HL-60/S4 treated with phorbol 12-myristate 13-acetate at 8.2 ng/mL for 4 days and 3 days (cell line): Measurements from ENCODE around the gene NAPSA.

Source experiments
- in situ Hi-C: fragments of 300-500 bp; cut with MboI; formaldehyde crosslinking; loops from 2 replicates; pipeline ENCODE4 v1.15.0; 2022; ENCODE audit warnings: low sequenced_read_pairs

NAPSA gene

DNA sequence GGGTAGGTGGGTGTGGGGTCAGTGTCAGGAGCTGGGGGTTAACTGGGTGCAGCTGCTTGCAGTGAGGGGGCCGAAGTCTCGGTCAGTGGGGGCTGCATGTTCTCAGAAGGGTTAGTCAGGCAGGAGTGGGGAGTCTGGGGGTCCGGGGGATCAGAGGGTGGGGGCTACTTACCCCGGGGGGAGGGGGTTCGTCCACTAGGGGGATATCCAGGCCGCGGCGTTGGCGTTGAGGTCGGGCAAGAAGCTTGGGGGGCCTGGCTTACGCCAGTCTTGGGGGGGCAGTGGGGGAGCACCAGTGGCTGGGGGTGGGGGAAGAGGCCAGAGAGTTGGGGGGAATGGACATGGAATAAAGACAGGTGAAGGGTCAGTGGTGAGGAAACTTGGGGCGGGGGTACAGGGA is 45.4 kb downstream of the NAPSA start:
- in situ Hi-C loops, result no loop called here

GRCh38 chr19:50319156-50319555 is 46.3 kb downstream of the NAPSA start:
- in situ Hi-C loops, result no loop called here

GRCh38 chr19:50318438-50318837 is 47.0 kb downstream of the NAPSA start:
- in situ Hi-C loops, result no loop called here

GRCh38 chr19:50317115-50317514 is 48.3 kb downstream of the NAPSA start:
- in situ Hi-C loops, result no loop called here

DNA sequence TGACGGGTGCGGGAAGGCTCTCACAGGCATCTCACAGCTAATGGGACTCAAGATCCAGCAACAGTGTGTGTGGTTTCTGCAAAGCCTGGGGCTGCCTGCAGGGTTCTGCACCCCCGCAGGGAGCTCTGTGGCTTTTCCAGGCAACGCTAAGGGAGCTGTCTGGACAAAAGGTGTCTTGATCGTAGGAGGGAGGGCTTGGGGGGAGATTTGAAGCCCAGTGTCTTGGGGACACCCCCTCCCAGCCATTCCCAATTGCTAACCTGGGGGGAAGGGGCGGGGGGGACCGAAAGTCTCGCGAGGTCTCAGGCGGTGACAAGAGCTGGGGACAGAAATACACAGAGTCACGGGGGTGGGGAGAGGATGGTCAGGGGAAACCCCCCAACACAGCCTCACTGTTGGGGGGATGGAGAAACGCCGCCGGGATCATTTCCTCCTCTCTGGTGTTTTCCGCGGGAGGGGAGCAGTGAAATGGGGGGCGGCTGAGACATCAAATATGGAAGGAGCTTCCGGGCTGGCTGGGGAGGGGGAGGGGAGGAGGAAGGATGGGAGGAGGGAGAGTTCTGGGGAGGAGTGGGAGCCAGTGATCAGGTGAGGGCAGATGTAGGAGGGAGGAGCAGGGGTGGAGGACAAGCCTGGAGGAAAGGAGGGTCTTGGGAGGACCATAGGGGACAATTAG is 49.5 kb downstream of the NAPSA start:
- in situ Hi-C loops, result no loop called here

- in situ Hi-C loops, result no loop called here
These were observed 50.4 kb downstream of the NAPSA start for GRCh38 chr19:50314724-50315708.

- in situ Hi-C loops, result no loop called here
These were observed 51.5 kb downstream of the NAPSA start for GRCh38 chr19:50313812-50314536.

- in situ Hi-C loops, result no loop called here
These were observed 52.2 kb downstream of the NAPSA start for GRCh38 chr19:50312967-50313811.

GRCh38 chr19:50311723-50312635 is 53.5 kb downstream of the NAPSA start:
- in situ Hi-C loops, result no loop called here

DNA sequence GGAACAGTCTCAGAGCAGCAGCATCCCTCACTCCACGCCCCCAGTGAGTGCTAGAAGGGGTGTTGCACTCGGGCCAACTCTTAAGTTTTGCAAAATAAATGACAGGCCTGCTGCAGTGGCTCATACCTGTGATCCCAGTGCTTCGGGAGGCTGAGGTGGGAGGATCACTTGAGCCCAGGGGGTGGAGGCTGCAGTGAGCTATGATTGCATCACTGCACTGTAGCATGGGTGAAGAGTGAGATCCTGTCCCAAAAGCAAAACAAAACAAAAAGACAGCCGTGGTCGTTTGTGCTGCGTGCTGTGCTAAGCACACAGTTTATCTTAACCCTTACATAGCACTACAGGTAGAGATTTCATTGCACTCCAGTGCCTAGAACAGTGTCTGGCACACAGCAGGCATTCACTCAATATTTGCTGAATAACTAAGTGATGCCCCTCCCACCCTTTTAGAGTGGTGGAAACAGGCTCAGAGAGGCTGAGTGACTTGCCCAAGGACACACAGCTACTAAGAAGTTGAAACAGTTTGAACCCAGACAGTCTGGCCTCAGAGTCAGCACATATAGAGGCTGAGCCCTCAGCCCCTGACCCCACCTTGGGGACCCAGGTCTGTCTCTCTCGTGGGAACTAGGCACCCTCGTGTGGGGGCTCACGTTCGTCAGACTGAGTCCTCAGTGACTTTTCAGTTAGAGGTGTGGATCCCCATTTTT is 54.5 kb downstream of the NAPSA start:
- in situ Hi-C loops, result no loop called here

DNA sequence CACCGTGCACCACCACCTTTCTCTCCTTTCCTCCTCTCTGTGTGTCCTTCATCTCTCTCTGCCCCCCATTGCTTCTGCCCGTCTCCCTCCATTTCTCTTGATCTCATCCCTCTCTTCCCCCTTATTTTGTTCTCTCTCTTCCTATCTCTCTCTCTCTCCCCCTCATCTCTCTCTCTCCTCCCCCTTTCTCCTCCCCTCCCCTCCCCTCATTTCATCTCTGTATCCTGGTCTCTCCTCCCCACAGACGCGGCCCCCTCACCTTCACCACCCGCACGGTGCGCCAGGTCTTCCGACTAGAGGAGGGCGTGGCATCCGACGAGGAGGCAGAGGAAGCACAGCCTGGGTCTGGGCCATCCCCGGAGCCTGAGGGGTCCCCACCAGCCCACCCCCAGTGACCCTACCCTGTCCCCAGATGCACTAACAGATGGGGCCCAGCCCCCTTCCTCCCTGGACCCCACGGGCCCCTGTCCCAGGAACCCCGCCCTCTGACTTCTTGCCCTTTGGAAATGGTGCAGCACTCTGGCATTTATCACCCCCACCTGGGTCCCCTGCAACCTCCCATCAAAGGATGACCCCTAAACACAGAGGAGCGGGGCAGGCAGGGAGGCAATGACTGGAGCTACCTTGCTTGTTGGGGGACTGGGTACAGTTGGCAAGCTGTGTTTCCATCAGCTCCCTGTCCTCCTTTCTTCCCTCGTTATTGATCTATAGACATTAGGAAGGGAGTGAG is 55.9 kb downstream of the NAPSA start:
- in situ Hi-C loops, result no loop called here

GRCh38 chr19:50308991-50309390 is 56.4 kb downstream of the NAPSA start:
- in situ Hi-C loops, result no loop called here
